ENCODE measurements around the gene PIK3AP1.
"Not testable (repeated sequence)": the region's sequence is repeated elsewhere in the genome, so short reads cannot be mapped to it uniquely, and the experiment has no call there.

PIK3AP1 gene, protein sequence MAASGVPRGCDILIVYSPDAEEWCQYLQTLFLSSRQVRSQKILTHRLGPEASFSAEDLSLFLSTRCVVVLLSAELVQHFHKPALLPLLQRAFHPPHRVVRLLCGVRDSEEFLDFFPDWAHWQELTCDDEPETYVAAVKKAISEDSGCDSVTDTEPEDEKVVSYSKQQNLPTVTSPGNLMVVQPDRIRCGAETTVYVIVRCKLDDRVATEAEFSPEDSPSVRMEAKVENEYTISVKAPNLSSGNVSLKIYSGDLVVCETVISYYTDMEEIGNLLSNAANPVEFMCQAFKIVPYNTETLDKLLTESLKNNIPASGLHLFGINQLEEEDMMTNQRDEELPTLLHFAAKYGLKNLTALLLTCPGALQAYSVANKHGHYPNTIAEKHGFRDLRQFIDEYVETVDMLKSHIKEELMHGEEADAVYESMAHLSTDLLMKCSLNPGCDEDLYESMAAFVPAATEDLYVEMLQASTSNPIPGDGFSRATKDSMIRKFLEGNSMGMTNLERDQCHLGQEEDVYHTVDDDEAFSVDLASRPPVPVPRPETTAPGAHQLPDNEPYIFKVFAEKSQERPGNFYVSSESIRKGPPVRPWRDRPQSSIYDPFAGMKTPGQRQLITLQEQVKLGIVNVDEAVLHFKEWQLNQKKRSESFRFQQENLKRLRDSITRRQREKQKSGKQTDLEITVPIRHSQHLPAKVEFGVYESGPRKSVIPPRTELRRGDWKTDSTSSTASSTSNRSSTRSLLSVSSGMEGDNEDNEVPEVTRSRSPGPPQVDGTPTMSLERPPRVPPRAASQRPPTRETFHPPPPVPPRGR

DNA sequence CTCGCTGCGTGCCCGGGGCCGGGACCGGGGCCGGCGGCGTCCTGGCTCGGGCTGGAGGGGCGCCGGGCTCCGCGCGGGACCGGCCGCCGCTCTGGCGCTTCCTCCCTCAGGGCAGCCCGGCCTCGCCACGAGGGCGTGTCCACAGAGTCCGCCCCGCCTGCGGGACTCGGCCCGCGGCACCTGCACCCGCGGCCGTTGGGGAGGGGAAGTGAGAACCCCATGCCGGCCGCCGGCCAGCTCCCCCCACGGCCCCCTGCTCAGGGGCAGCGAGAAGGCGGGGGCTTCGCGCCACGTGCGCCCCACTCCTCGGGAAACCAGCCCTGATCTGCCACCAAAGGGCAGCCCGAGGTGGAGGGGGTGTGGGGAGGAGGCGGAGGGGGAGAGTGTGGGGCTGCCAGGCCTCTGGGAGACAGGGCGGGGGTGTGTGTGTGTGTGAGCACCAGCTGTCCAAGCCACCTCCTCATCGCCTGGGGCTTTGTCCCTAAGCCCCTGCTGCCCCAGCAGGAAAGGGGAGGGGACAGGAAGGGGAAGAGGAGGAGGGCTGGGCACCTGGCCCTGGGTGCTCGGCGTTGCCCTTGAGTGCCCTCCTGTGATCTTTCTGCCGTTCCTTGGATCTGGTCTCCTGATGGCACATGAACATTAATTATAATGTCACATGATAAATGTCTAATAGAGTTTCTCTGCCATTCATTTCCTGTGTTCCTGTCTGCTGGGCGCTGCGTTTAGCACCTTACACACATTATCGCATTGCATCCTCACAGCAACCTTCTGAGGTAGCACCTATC is at the start of gene PIK3AP1:
TSS of gene PIK3AP1 (minus strand) at position 93 of the 785 bp plus-strand sequence. CDS start 120 bp downstream, outside the sequence.
- DNase-seq, result peak; percentile 85 to 93 (median 88)

DNA sequence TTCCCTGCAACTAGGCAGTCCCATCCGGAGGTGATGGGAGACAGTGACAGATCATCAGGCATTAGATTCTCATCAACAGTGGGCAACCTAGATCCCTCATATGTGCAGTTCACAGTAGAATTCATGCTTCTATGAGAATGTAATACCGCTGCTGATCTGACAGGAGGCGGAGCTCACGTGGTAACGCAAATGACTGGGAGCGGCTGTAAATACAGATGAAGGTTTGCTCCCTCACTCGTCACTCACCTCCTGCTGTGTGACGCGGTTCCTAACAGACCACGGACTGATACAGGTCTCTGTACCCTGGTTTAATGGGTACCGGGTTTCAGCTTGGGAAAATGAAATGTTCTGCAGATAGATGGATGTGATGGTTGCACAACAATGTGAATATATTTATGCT is 47.8 kb upstream of the PIK3AP1 start:
- no peak for DNase-seq

DNA sequence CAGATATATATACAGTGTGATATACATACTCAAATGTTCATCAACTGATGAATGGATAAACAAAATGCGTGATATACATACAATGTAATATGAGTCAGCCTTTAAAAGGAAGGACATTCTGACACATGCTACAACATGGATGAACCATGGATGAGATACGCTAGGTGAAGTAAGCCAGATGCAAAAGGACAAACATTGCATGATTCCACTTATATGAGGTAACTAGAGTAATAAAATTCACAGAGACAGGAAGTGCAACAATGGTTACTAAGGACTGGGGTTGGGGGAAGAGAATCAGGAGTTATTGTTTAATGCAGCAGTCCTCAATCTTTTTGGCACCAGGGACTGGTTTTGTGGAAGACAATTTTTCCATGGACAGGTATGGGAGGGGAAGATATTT is 47.3 kb upstream of the PIK3AP1 start:
- DNase-seq, result no peak

DNA sequence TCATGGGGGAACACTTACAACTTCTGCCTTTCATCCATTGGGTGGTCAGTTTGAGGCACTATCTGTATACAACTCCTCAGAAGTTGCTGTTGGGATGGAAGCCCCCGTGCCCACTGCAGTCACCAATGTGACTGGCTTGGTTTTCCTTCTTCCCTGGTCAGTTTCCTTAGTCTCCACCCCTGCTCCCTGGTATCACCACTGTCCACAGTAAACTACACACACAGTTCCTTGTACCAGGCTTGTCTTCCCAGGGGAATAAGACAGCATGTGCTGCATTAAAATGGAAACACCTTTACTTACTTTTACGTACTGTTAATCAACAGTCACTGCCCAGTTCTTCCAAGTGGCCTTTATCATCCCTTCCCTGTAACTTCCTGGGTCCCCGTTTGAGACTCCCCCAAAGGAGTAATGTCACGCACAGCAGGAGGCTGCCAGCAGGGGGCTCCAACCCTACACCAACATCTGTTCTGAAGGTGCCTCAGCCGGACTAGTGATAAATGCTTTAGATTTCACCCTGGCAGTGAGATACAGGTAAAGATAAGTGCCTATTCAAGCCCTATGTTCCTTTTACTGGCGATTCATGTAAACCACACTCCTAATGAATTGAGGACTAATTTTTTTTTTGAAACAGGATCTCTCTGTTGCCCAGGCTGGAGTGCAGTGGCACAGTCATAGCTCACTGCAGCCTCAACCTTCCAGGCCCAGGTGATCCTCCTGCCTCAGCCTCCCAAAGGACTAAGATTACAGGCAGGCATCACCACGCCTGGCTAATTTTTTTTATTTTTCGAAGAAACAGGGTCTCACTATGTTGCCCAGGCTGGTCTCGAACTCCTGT is 45.3 kb upstream of the PIK3AP1 start:
- peak; percentile 79 to 88 (median 82) for DNase-seq

DNA sequence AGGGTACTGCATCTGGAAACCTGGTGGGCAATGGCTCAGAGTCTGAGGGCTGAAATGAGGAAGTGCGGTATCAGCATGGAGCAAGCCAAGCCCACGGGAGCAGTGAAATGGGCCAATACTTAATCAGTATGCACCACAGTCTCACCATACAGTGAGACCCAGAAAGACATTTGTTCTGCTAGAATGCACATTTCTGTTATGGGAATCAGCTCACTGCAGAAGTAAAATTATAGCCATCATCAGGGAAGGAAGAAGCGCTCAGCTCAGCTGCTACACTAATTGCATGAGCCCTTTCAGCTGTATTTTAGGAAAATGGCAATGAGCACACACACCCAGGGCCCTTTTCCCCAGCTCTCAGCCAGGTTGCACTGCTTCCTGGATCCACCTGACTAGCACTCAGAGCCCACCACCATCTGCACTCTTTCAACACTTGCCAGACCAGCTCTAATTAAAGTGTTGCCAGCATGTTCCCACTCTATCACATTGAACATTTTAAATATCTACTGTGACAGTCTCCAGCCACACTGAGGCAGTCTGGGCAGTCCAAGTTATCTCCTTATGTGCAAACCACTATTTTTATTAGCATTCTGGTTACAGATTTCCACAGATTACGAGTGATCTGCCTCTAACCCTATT is 44.2 kb upstream of the PIK3AP1 start:
- DNase-seq, result peak; percentile 33 to 37 (median 37)

DNA sequence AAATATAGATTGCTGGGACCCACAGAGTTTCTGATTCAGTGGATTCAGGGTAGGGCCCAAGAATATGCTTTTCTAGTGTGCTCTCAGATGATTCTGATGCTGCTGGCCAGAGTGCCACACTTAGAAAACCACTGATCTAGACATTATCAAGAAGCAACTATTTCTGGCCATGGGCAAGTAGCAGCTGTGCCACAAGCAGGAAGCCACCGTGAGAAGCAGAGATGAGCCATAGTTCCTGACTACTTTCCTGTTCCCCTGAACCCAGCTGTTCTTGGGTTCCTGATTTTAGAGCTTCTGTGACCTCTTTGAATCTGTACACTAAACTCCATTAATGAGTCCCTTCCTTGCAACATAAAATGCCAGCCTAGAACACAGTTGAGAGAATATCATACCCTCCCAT is 38.1 kb upstream of the PIK3AP1 start:
- peak; percentile 72 to 83 (median 82) for DNase-seq

DNA sequence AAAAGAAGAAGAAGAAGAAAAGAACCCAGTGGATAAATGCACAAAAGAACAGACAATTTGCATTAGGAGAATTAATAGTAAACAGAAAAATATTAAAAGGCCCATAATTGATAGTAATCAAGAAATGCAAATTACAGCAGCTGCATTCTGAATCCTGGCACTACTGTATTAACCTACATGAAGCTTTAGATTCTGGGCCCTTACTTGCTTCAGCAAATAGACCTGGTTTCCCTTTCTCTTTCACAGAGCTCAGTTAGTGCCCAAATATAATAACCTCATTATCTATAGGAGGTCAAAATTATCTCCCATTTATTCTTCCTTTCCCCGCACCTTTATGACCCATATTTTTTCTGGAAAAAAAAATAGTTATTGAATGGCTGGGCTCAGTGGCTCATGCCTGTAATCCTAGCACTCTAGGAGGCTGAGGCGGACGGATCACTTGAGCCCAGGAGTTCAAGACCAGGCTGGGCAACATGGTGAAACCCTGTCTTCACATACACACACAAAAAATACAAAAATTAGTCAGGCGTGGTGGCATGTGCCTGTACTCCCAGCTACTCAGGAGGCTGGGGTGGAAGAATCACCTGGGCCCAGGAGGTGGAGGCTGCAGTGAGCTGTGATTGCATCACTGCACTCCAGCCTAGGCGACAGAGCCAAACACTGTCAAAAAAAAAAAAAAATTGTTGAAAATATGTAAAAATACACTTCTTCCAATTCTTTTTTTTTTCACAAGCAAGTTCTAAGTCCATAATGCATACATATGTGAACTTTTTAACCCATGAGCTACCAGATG is 36.0 kb upstream of the PIK3AP1 start:
- no peak for DNase-seq

DNA sequence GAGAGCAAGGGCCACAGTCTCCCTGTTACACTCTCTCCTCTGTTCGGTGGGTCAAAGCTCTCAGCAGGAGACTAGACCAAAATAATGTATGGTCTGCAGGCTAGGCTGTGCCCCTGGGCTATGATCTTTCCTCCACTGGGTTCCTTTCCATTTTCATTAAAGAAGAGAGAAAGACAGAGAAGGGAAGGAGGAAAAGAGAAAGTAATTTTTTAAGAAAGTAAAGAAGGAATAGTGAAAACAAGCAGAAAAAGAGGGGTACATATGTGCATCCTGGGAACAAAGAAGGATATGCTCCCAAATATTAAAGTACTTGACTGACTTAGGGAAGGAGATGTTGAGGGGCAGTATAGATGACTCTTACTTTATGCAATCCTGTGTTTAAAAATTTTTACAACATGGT is 33.6 kb upstream of the PIK3AP1 start:
- DNase-seq, result no peak

DNA sequence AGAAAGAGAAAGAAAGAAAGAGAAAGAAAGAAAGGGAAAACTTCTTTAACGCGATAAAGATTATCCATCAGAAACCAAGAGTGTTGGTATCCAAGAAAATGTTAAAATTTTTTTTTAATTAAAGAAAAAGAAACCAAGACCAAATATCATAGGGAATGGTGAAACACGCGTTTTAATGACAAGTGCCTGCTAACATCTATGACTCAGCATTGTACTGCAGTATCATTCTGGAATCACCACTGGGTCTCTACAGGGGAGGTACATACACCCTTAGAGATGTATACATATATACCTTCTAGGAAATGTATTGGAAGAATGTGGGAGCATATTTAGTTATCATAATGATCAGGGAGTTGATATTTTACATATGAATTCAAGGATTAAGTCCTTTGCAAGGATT is 32.1 kb upstream of the PIK3AP1 start:
- peak; percentile 41 to 60 (median 47) for DNase-seq

DNA sequence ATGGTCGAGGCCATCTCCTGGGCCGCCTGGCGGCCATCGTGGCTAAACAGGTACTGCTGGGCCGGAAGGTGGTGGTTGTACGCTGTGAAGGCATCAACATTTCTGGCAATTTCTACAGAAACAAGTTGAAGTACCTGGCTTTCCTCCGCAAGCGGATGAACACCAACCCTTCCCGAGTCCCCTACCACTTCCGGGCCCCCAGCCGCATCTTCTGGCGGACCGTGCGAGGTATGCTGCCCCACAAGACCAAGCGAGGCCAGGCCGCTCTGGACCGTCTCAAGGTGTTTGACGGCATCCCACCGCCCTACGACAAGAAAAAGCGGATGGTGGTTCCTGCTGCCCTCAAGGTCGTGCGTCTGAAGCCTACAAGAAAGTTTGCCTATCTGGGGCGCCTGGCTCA is 30.0 kb upstream of the PIK3AP1 start:
- DNase-seq, result not testable (repeated sequence)

DNA sequence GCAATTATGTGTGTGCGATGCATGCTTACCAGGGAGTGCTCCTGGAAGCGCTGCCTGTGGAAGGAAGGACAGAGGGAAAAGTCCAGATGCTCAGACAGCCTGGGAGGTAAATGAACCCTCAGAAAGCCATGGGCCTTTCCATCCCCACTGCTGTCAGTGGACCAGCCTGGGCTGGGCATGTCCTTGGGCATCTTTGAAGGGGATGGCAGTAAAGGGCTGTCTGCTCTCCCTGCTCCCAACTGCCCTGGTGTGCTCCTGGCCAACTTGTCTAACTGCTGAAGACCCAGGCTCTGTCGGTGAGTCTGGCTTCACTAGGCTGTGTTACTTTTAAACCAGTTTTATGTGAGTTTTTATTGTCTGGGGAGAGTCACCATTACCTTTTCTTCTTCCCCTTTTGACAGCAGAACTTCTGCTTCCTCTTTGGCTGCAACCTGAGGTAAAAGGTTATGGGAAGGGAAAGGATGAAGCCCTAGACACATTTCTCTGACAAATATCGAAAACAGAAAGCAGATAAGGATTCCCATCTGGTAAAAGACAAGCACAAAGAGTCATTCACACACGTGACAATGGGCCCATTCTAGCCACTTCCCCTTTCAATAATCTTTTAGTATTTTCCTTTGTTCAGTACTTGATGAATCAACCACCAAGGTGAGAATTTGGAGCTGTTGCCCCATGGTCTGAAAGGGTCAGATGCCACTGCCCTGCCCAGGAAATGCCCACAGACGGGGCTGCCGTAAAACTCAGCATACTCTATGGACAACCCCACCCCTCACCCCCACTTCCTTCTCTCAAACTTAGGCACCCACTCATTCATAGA is 27.6 kb upstream of the PIK3AP1 start:
- DNase-seq, result peak; percentile 64 to 85 (median 74)

DNA sequence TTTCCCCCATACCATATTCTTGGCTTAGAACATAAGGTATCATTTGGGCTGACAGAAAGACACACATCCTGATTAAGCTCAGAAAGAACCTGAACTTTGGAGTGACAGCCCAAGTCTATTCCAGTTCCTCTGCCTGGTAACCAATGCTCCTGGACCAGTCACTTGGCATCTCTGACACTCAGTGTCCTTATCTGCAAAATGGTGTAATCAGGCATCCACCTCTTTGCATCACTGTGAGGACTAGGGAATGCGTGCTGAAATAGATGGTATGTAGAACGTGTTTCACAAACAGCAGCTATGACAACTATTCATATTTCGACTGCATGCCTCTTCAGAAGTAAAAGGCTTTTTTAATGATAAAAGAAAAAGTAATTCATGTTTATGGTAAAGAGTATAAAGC is 26.2 kb upstream of the PIK3AP1 start:
- DNase-seq, result no peak

DNA sequence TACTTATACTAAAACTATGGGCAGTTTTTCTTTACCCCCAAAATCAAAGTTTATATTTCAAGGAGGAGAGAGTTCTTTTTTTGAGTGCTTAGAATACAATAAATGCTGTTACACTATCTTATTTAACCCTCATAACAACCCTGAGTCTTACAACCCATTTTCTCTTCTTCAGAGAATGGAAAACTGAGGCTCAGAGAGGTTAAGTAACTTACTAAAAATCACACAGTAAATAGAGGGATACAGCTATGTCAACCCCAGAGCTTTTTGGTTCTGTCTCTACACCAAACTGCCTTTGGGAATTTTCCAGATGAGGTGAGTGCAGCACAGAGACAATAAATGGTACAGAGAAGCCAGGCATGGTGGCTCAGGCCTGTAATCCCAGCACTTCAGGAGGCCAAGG is 25.6 kb upstream of the PIK3AP1 start:
- no peak for DNase-seq

DNA sequence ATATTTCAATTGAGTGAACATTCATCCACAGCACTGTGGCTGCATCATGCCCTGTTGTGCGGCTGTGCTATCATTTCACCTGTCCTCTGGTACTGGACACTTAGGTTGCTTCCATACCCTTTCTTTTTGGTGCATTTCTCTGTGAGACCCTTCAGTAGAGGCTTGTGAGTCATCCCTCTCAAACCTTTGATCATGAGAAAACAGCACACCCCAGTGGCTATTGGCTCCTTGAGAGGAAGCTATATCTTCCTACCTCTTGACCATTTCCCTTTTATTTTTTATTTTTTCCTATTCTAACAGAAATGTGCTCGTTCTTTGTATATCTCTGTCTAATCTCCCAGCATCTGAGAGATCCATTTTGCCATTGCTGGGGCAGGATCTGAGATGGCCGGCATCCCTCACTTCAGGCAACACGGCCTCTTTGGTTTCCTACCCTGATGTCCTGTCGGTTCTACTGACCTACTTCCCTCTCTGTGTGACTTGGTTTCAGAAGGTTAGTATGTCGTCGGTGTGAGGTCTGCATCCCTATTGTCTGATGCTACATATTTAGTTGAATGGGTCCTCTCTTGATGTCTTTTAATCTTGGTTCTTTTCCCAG is 23.8 kb upstream of the PIK3AP1 start:
- DNase-seq, result peak; percentile 43 to 63 (median 56)

DNA sequence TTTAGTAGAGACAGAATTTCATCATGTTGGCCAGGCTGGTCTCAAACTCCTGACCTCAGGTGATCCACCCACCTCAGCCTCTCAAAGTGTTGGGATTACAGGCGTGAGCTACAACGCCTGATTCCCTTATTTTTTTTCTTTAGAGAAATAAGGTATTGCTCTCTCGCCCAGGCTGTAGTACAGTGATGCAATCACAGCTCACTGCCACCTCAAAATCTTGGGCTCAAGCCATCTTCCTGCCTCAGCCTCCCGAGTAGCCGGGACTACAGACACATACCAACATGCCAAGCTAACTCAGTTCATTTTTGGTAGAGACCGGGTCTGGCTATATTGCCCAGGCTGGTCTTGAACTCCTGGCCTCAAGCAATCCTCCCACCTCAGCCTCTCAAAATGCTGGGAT is 21.2 kb upstream of the PIK3AP1 start:
- DNase-seq, result not testable (repeated sequence)

DNA sequence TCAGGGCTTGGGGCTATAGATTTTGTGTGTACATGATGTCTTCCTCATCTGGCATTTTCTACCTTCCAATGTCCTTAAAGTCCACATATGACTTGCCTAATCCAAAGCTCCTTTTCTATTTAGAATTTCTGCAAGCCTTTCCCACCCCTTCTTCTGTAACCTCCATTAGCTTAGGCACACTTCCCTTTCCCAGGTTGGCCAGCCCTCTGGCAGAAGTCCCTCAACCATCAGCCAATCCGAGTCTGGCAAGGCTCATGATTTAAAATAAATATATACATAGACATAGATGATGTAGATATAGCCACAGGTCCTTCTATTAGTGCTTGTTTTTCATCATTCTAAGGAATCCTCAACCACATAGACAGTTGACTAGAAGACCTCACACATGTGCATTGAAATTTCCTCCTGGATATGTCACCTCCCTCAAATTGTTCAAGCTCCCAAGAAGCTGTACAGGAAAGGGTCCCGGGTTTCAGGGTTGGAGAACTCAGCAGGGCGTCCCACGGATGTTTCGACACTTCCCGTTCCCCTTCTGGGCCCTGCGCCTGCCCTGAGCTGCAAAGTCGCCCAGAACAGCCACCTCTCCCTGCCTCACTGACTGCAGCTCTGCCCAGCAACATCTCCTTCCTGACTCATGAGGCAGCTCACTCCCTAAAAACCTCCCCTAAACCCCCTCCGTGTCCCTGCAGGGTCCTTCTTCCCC is 20.4 kb upstream of the PIK3AP1 start:
- DNase-seq, result peak; percentile 92 to 93 (median 93)

DNA sequence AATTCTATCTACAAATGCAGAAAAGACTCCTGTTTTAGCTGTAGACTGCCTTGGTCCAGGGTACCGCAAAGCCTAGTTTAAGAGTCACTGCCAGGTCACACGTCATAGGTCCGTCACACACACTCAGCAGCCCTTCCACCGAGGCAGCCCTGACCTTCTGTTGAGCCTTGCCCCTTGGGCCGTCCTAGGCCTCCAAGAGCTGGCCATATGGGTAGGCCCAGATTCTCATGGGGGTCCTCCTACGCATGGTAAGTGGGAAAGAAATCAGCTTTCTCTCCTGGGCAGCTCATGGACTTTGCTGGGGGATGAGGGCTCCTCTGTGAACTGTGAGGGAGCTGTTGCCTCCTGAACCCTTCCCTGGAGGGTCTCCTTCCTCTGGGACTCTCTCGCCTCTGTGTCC is 19.8 kb upstream of the PIK3AP1 start:
- DNase-seq, result no peak

DNA sequence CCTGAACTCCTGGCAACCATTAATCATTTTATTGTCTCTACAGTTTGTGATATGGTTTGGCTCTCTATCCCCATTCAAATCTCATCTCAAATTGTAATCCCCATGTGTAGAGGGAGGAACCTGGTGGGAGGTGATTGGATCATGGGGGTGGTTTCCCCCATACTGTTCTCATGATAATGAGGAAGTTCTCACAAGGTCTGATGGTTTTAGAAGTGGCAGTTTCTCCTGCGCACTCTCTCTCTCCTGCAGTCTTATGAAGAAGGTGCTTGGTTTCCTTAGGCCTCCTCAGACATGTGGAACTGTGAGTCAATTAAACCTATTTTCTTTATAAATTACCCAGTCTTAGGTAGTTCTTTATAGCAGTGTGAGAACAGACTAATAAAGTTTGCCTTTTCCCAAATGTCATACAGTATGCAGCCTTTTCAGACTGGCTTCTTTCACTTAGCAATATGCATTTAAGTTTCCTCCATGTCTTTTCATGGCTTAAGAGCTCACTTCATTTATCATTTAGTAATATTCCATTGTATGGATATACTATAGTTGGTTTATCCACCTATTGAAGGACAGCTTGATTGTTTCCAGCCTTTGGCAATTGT is 17.1 kb upstream of the PIK3AP1 start:
- DNase-seq, result peak; percentile 63 to 68 (median 65)
